ENCODE results near the gene VPS41.

DNA sequence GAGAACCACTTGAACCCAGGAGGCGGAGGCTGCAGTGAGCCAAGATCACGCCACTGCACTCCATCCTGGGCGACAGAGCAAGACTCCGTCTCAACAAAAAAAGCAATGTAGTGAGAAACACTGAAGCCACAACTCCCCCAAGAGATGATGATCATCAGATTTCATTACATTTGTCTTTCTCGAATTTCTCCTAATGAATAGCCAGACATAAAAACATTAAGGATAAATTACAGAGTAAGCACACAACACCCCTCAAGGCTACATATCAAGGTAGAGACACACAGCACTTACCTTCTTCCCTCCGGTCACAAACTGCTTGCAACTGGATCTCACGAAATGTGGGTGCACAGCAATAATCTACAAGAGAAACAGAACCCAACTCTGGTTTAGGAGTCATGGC, 91.5 kb downstream of the VPS41 start:
- TF ChIP-seq, protein P1, sequence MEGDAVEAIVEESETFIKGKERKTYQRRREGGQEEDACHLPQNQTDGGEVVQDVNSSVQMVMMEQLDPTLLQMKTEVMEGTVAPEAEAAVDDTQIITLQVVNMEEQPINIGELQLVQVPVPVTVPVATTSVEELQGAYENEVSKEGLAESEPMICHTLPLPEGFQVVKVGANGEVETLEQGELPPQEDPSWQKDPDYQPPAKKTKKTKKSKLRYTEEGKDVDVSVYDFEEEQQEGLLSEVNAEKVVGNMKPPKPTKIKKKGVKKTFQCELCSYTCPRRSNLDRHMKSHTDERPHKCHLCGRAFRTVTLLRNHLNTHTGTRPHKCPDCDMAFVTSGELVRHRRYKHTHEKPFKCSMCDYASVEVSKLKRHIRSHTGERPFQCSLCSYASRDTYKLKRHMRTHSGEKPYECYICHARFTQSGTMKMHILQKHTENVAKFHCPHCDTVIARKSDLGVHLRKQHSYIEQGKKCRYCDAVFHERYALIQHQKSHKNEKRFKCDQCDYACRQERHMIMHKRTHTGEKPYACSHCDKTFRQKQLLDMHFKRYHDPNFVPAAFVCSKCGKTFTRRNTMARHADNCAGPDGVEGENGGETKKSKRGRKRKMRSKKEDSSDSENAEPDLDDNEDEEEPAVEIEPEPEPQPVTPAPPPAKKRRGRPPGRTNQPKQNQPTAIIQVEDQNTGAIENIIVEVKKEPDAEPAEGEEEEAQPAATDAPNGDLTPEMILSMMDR (IDR thresholded peaks at IDR 0.05): no peak
- no peak for TF ChIP-seq POLR2A (IDR thresholded peaks at IDR 0.05)
